Measurements from ENCODE around the gene HVCN1. TPM values are rescaled to one million over a fixed set of nuclear protein-coding genes. Genes with fewer than 3 reads are reported as not detected.
A peak's percentile ranks its signal among the peaks of the same experiment; 100 is the strongest.
"Not testable (repeated sequence)": the region's sequence is repeated elsewhere in the genome, so short reads cannot be mapped to it uniquely, and the experiment has no call there.

The HVCN1 gene, protein sequence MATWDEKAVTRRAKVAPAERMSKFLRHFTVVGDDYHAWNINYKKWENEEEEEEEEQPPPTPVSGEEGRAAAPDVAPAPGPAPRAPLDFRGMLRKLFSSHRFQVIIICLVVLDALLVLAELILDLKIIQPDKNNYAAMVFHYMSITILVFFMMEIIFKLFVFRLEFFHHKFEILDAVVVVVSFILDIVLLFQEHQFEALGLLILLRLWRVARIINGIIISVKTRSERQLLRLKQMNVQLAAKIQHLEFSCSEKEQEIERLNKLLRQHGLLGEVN
- 7.9 TPM for polyA plus RNA-seq (2013, experiment 1 of 4)
- 7.6 TPM for polyA plus RNA-seq (2013, experiment 2 of 4)
- 8.0 TPM for polyA plus RNA-seq (2013, experiment 3 of 4)
- 10.6 TPM for polyA plus RNA-seq (2013, experiment 4 of 4)

DNA sequence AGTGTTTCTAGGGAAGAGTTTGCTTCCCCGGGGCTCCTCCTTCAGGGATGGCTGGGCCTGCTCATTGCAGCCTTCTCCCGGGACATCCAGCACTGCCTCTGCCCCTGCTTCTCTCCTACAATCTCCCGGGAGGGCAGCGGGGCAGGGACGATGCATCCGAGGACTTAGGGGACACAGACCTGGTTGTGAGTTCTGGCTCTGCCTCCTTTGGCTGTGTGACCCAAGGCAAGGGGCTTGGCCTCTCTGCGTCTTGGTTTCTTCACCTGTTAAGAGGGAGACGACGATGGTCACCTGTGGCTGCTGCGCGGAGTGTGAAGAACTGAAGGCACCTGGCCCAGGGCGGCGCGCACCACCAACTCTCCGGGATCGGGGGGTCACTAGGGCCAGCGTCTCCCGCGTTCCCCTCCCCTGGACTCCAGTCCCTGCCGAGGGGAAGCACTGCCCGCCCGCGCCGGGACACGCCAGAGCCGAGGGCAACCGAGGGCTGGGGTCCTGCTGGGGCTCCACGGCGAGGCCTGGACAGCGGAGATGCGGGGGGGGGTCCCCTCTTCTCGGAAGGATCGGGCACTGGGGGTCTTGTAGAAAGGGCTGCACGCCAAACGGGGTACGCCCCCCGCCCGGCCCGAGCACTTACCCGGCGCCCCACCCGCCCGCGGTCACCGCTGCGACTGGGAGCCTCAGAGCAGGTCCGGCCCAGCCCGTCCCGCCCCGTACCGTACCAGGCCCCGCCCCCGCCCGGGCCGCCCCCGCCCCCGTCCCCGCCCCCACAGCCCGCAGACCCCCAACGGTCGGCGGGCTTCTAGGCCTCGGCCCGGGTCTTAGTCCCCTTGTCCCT, at the start of gene HVCN1:
Gene HVCN1, minus strand, starts transcription at position 670 of the 835 bp plus-strand sequence. CDS start 5,870 bp downstream, outside the sequence.
- Histone ChIP-seq H3K27ac (ENCODE audit: insufficient read depth, low read depth, low read length, poor library complexity, severe bottlenecking) (no peak within 1 kb of the TSS), H3K36me3 (ENCODE audit: control insufficient read depth, insufficient read depth, low read length) (no peaks in the 10 kb centered on the region), H3K4me1 (ENCODE audit: control insufficient read depth, insufficient read depth, low read length) (peaks cover 10% of the 10 kb centered on the region), H3K9me3 (ENCODE audit: control insufficient read depth, low read length) (no peaks in the 10 kb centered on the region), H3K27me3 (ENCODE audit: control insufficient read depth, insufficient read depth, low read length, poor library complexity, severe bottlenecking) (peaks cover 29% of the 10 kb centered on the region), H3K4me3 (ENCODE audit: insufficient read depth, low read depth, low read length) (peak within 1 kb of the TSS; percentile 51)
- 4% methylated on average over 60 to 64 of the region's 64 CpGs for WGBS, 2 experiments

DNA sequence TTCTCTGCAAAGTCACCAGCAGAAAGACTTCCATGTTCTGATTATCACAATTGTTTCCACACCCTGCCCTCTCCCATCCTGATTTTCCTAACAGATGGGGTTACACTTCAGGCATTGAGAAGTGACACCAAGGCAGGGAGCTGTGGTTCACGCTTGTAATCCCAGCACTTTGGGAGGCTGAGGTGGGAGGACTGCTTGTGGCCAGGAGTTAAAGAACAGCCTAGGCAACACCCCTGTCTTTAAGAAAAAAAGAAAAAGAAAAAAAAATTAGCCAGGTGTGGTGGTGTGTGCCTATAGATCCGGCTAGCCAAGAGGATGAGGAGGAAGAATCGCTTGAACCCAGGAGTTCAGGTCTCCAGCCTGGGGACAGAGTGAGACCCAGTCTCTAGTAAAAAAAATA, 48.6 kb upstream of the HVCN1 start:
- no peaks in the 10 kb centered on the region for H3K36me3 ChIP-seq (ENCODE audit: control insufficient read depth, insufficient read depth, low read length)
- no peak overlapping the region for H3K4me3 ChIP-seq (ENCODE audit: insufficient read depth, low read depth, low read length)
- no peaks in the 10 kb centered on the region for H3K9me3 ChIP-seq (ENCODE audit: control insufficient read depth, low read length)
- WGBS, 2 experiments, result 88% methylated on average over 3 of the region's 3 CpGs
- no peaks in the 10 kb centered on the region for H3K27me3 ChIP-seq (ENCODE audit: control insufficient read depth, insufficient read depth, low read length, poor library complexity, severe bottlenecking)
- no peak overlapping the region for H3K27ac ChIP-seq (ENCODE audit: insufficient read depth, low read depth, low read length, poor library complexity, severe bottlenecking)
- peaks cover 17% of the 10 kb centered on the region for H3K4me1 ChIP-seq (ENCODE audit: control insufficient read depth, insufficient read depth, low read length)

DNA sequence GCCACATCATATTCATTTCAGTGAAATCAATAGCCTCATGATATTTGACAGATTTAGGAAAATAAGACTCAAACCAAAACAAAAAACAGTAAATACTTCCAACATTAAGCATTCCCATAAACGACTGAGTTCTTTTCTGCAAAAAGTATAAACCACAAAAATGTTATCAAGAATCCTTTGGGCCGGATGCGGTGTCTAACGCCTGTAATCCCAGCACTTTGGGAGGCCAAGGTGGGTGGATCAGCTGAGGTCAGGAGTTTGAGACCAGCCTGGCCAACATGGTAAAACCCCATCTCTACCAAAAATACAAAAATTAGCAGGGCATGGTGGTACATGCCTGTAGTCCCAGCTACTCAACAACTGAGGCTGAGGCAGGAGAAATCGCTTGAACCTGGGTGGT, 48.1 kb upstream of the HVCN1 start:
- H3K4me1 ChIP-seq (ENCODE audit: control insufficient read depth, insufficient read depth, low read length), result peaks cover 17% of the 10 kb centered on the region
- H3K36me3 ChIP-seq (ENCODE audit: control insufficient read depth, insufficient read depth, low read length); H3K27ac ChIP-seq (ENCODE audit: insufficient read depth, low read depth, low read length, poor library complexity, severe bottlenecking); H3K4me3 ChIP-seq (ENCODE audit: insufficient read depth, low read depth, low read length); H3K9me3 ChIP-seq (ENCODE audit: control insufficient read depth, low read length); H3K27me3 ChIP-seq (ENCODE audit: control insufficient read depth, insufficient read depth, low read length, poor library complexity, severe bottlenecking): not testable (repeated sequence)
- 83 to 85% methylated on average over 5 of the region's 5 CpGs for WGBS, 2 experiments

DNA sequence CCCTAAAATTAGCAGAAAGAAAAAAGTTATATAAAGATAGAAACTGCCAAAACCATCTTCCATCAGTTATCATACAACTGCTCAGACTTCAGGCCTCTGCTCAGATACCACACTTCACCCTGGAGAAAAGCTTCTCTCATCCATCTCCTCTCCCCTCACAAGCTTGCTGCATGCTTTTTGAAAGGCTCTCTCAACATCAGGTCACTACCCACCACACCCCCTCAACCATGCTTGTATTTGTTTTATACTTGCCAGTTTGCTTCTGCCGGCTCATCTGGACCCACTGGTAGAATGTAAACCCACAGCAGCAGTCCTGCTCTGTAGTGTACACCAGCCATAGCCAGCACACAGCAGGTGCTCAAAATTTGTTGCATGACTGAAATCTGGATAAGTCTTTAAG, 45.0 kb upstream of the HVCN1 start:
- no peaks in the 10 kb centered on the region for H3K9me3 ChIP-seq (ENCODE audit: control insufficient read depth, low read length)
- WGBS, 2 experiments, result 86 to 87% methylated on average over 1 of the region's 1 CpG
- peaks cover 6% of the 10 kb centered on the region for H3K4me1 ChIP-seq (ENCODE audit: control insufficient read depth, insufficient read depth, low read length)
- no peaks in the 10 kb centered on the region for H3K27me3 ChIP-seq (ENCODE audit: control insufficient read depth, insufficient read depth, low read length, poor library complexity, severe bottlenecking)
- H3K36me3 ChIP-seq (ENCODE audit: control insufficient read depth, insufficient read depth, low read length), result peaks cover 23% of the 10 kb centered on the region
- no peak overlapping the region for H3K27ac ChIP-seq (ENCODE audit: insufficient read depth, low read depth, low read length, poor library complexity, severe bottlenecking)
- H3K4me3 ChIP-seq (ENCODE audit: insufficient read depth, low read depth, low read length), result no peak overlapping the region

DNA sequence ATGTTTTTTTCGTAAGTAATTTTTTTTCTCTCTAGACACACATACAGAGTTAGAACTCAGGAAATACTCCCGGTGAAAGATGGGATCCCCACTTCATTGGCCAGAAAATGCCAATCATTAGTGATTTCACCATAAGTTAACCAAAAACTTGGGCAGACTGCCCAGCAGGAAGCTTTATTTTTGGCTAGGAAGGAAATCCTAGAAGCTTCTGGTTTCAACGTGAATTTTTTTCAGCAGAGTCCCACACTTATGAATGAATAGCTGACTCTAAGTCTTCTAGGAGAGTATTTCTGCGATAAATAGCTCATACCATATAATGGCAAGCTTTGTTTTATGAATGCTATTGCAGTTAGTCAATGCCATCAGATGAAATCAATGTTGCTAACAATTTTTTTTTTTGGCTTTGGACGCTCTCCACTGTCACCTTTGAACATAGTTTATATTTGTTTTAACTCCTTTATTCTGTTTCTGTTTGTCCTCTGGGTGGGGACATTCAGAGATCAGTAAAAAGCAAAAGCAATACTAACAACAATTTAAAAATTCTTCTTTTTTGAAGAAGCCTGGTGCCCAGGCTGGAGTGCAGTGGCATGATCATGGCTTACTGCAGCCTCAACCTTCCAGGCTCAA, 44.3 kb upstream of the HVCN1 start:
- H3K27me3 ChIP-seq (ENCODE audit: control insufficient read depth, insufficient read depth, low read length, poor library complexity, severe bottlenecking), result no peaks in the 10 kb centered on the region
- H3K27ac ChIP-seq (ENCODE audit: insufficient read depth, low read depth, low read length, poor library complexity, severe bottlenecking), result no peak overlapping the region
- H3K36me3 ChIP-seq (ENCODE audit: control insufficient read depth, insufficient read depth, low read length), result peaks cover 30% of the 10 kb centered on the region
- no peaks in the 10 kb centered on the region for H3K9me3 ChIP-seq (ENCODE audit: control insufficient read depth, low read length)
- 93 to 96% methylated on average over 5 of the region's 5 CpGs for WGBS, 2 experiments
- H3K4me3 ChIP-seq (ENCODE audit: insufficient read depth, low read depth, low read length), result no peak overlapping the region
- no peaks in the 10 kb centered on the region for H3K4me1 ChIP-seq (ENCODE audit: control insufficient read depth, insufficient read depth, low read length)

DNA sequence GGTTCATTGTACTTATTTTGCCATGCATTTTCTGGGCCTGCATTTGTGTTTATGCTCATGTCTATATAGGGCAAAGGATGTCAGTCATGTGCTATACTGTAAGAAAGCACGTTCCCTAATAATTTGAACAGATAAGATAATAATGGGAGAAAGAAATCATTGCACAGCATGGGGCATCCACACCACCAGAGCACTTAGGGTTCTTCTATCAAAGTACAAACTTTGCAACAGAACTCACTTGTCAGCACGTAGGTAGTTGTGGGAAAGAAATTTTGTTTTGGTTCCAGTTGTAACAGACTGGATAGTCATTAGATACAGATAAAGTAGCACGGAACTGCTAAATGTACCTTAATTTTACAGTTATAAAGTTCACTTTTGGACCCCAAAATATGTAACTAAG, 43.7 kb upstream of the HVCN1 start:
- no peak overlapping the region for H3K27ac ChIP-seq (ENCODE audit: insufficient read depth, low read depth, low read length, poor library complexity, severe bottlenecking)
- no peaks in the 10 kb centered on the region for H3K9me3 ChIP-seq (ENCODE audit: control insufficient read depth, low read length)
- 94% methylated on average over 3 of the region's 3 CpGs for WGBS, 2 experiments
- no peaks in the 10 kb centered on the region for H3K4me1 ChIP-seq (ENCODE audit: control insufficient read depth, insufficient read depth, low read length)
- peaks cover 31% of the 10 kb centered on the region for H3K36me3 ChIP-seq (ENCODE audit: control insufficient read depth, insufficient read depth, low read length)
- H3K27me3 ChIP-seq (ENCODE audit: control insufficient read depth, insufficient read depth, low read length, poor library complexity, severe bottlenecking), result no peaks in the 10 kb centered on the region
- no peak overlapping the region for H3K4me3 ChIP-seq (ENCODE audit: insufficient read depth, low read depth, low read length)

DNA sequence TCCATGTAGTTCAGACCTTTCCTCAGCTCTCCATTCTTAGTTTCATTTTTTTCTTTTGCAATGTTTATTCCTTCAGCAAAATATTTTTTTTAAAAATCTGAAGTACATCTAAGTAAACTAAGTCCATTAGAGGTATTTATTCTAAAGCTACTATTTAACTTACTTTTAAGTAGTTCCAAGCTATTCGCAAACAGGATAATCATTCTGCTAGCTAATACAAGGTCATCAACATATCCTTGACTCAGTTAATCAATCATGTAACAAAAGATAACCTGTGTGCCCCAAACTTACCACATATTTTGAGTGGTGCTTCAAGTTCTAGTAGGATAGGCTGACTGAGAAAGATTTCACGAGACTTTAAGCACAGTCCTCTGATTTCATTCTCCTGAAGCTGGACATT, 42.6 kb upstream of the HVCN1 start:
- Histone ChIP-seq H3K27me3 (ENCODE audit: control insufficient read depth, insufficient read depth, low read length, poor library complexity, severe bottlenecking) (no peaks in the 10 kb centered on the region), H3K4me1 (ENCODE audit: control insufficient read depth, insufficient read depth, low read length) (no peaks in the 10 kb centered on the region), H3K9me3 (ENCODE audit: control insufficient read depth, low read length) (no peaks in the 10 kb centered on the region), H3K36me3 (ENCODE audit: control insufficient read depth, insufficient read depth, low read length) (peaks cover 38% of the 10 kb centered on the region), H3K27ac (ENCODE audit: insufficient read depth, low read depth, low read length, poor library complexity, severe bottlenecking) (no peak overlapping the region), H3K4me3 (ENCODE audit: insufficient read depth, low read depth, low read length) (no peak overlapping the region)
- 87 to 97% methylated on average over 2 of the region's 2 CpGs for WGBS, 2 experiments

DNA sequence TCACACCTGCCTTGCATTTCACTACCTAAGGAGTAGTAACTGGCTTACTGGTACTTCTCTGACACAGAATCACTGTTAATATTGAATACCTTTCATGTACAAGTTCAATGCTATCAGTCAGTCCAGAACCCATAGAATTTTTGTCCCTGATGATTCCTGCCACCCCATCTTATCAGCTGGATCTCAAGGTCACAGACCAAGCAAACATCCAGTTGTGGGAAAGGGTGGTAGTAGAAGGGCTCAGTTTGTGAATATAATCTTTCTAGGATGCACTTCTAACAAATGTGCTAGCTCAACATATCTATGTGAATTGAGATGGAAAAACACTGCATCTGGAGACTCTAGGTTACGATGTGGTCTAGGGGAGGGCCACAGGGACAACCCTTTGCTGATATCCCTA, 39.7 kb upstream of the HVCN1 start:
- H3K27me3 ChIP-seq (ENCODE audit: control insufficient read depth, insufficient read depth, low read length, poor library complexity, severe bottlenecking), result no peaks in the 10 kb centered on the region
- peaks cover 58% of the 10 kb centered on the region for H3K36me3 ChIP-seq (ENCODE audit: control insufficient read depth, insufficient read depth, low read length)

DNA sequence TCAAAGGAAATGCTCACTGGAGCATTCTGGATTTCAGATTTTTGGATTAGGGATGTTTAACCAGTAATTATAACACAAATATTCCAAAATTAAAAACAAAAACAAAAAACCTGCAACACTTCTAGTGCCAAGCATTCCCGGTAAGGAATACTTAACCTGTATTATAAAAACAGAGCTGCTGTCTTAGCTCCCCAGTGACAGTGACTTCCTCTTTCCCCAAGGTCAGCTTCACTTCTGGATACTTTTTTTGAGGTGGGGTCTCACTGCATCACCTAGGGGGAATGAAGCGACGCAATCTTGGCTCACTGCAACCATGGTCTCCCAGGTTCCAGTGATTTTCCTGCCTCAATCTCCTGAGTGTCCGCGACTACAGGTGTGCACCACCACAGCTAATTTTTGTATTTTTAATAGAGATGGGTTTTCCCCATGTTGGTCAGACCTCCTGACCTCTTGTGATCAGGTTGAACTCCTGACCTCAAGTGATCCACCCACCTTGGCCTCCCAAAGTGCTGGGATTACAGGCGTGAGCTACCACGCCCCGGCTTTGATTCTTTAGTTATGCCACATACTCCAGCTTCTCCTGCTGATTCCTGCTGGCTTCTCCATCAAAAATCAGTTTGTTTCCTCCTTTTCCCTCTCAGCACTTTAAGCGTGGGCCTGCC, 37.9 kb upstream of the HVCN1 start:
- 88 to 90% methylated on average over 9 of the region's 9 CpGs for WGBS, 2 experiments

More for the DNA sequence above, 39.7 kb upstream of the HVCN1 start:
- Histone ChIP-seq H3K9me3 (ENCODE audit: control insufficient read depth, low read length) (no peaks in the 10 kb centered on the region), H3K27ac (ENCODE audit: insufficient read depth, low read depth, low read length, poor library complexity, severe bottlenecking) (no peak overlapping the region), H3K4me1 (ENCODE audit: control insufficient read depth, insufficient read depth, low read length) (no peaks in the 10 kb centered on the region), H3K4me3 (ENCODE audit: insufficient read depth, low read depth, low read length) (no peak overlapping the region)
- 90 to 100% methylated on average over 1 of the region's 1 CpG for WGBS, 2 experiments

More for the DNA sequence above, 37.9 kb upstream of the HVCN1 start:
- Histone ChIP-seq H3K27ac (ENCODE audit: insufficient read depth, low read depth, low read length, poor library complexity, severe bottlenecking) (no peak overlapping the region), H3K27me3 (ENCODE audit: control insufficient read depth, insufficient read depth, low read length, poor library complexity, severe bottlenecking) (no peaks in the 10 kb centered on the region), H3K4me1 (ENCODE audit: control insufficient read depth, insufficient read depth, low read length) (no peaks in the 10 kb centered on the region), H3K36me3 (ENCODE audit: control insufficient read depth, insufficient read depth, low read length) (peaks cover 68% of the 10 kb centered on the region), H3K4me3 (ENCODE audit: insufficient read depth, low read depth, low read length) (no peak overlapping the region), H3K9me3 (ENCODE audit: control insufficient read depth, low read length) (no peaks in the 10 kb centered on the region)
